HepG2 (cell line): Measurements from ENCODE around the gene WDSUB1. TPM values are rescaled to one million over a fixed set of nuclear protein-coding genes. Genes with fewer than 3 reads are reported as not detected.

Source experiments
- ATAC-seq: fragments of 200-7000 bp; cut with Tn5 transposase; 3 replicates; pipeline ENCODE4 v1.9.1; 2020; ENCODE audit warnings: mild to moderate bottlenecking, moderate library complexity
- BruUV-seq: library from RNA; stranded (reverse); fragments of 400-500 nt; replicated peaks from 2 replicates; lab custom pipeline; 2021; lab: Mats Ljungman, UMichigan
- CTCF ChIA-PET: fragments of 300-600 bp; formaldehyde crosslinking; extraction: SDS; loops from one replicate; lab custom pipeline; 2021; ENCODE audit warnings: low total read pairs, inconsistent platforms, low intra/inter-chr PET ratio; lab: Yijun Ruan, JAX
- POLR2A ChIA-PET: fragments of 350-600 bp; sonication (Branson Sonifier 250); formaldehyde crosslinking; loops from one replicate; lab custom pipeline; 2020; ENCODE audit warnings: antibody characterized with exemption, inconsistent platforms; lab: Yijun Ruan, JAX
- DNase-seq: peaks from one replicate; pipeline ENCODE4 v3.0.0-alpha.2; 2015; ENCODE audit warnings: low spot score
- FAIRE-seq: peaks from 3 replicates; lab custom pipeline; 2011; peaks lifted over from hg19 to GRCh38; lab: Jason Lieb, UNC
- H2AFZ ChIP-seq: one replicate; pipeline ENCODE4 v1.6.1; 2011; ENCODE audit warnings: low read length, inconsistent platforms
- H3K27ac ChIP-seq: fragments of 300-600 bp; 3 replicates; pipeline ENCODE4 v1.8.0; 2011; ENCODE audit warnings: mixed run types, mild to moderate bottlenecking, mixed read lengths, low read length, inconsistent platforms; ENCODE audit not compliant: insufficient read depth; ENCODE audit errors: extremely low read length
- H3K27me3 ChIP-seq, 2 experiments: fragments of 200-600 bp in 1 of 2; 2 replicates in 1 of 2; 3 replicates in 1 of 2; pipeline versions ENCODE4 v1.6.0 to v1.8.0; 2011; ENCODE audit warnings: low read length in 2 of 2, mild to moderate bottlenecking in 2 of 2, moderate library complexity in 2 of 2, inconsistent platforms in 1 of 2; ENCODE audit not compliant: insufficient read depth in 2 of 2, control insufficient read depth in 1 of 2
- H3K36me3 ChIP-seq, 2 experiments: fragments of 200-600 bp in 1 of 2; replicated peaks in 1 of 2; 2 replicates in 1 of 2; 3 replicates in 1 of 2; pipeline versions ENCODE4 v1.5.1 to v1.8.0; 2011; ENCODE audit warnings: low read length in 2 of 2, inconsistent platforms in 1 of 2; ENCODE audit not compliant: insufficient read depth in 2 of 2, control insufficient read depth in 1 of 2
- H3K4me1 ChIP-seq: 2 replicates; pipeline ENCODE4 v1.5.1; 2012; ENCODE audit warnings: low read length, inconsistent platforms; ENCODE audit not compliant: insufficient read depth
- H3K4me2 ChIP-seq: 2 replicates; pipeline ENCODE4 v1.6.0; 2011; ENCODE audit warnings: low read depth, low read length, inconsistent platforms
- H3K4me3 ChIP-seq, 3 experiments: fragments of 200-600 bp in 1 of 3; sonication (generic), shearing (Covaris generic) in 1 of 3; replicated peaks in 1 of 3; 2 replicates each; pipeline ENCODE4 v1.5.1; 2011 to 2016; ENCODE audit warnings: low read length in 3 of 3, inconsistent platforms in 2 of 3, low read depth in 2 of 3, mild to moderate bottlenecking in 2 of 3, control low read depth in 1 of 3, mixed read lengths in 1 of 3; ENCODE audit not compliant: insufficient read depth in 1 of 3
- H3K79me2 ChIP-seq: one replicate; pipeline ENCODE4 v1.6.1; 2011; ENCODE audit warnings: low read length, inconsistent platforms; ENCODE audit not compliant: insufficient read depth
- H3K9ac ChIP-seq: 2 replicates; pipeline ENCODE4 v1.6.0; 2011; ENCODE audit warnings: mild to moderate bottlenecking, low read depth, low read length, inconsistent platforms; ENCODE audit not compliant: insufficient read depth
- H3K9me3 ChIP-seq: 2 replicates; pipeline ENCODE4 v1.5.1; 2012; ENCODE audit warnings: mild to moderate bottlenecking, low read length
- H4K20me1 ChIP-seq: 2 replicates; pipeline ENCODE4 v1.6.0; 2011; ENCODE audit warnings: inconsistent platforms, mild to moderate bottlenecking, low read length, moderate library complexity; ENCODE audit not compliant: insufficient read depth
- ELF1 ChIP-seq: sonication (generic); formaldehyde crosslinking; IDR thresholded peaks from 2 replicates; pipeline ENCODE4 v1.4.0; 2020; ENCODE audit warnings: missing genetic modification reagents
- NONO ChIP-seq, 2 experiments: fragments of 450-650 bp in 1 of 2; sonication (generic) in 1 of 2; formaldehyde crosslinking in 1 of 2; IDR thresholded peaks in 1 of 2; conservative IDR thresholded peaks in 1 of 2; 2 replicates each; pipeline versions ENCODE4 v1.6.1 to v1.8.0; 2017 to 2022; ENCODE audit warnings: mild to moderate bottlenecking in 1 of 2, missing genetic modification reagents in 1 of 2, moderate library complexity in 1 of 2
- SKIL ChIP-seq: sonication (generic); formaldehyde crosslinking; IDR thresholded peaks from 2 replicates; pipeline ENCODE4 v1.8.0; 2022; ENCODE audit warnings: missing genetic modification reagents, mild to moderate bottlenecking, moderate library complexity, borderline replicate concordance
- TBX3 ChIP-seq: fragments of 450-650 bp; IDR thresholded peaks from 2 replicates; pipeline ENCODE4 v1.6.1; 2017; ENCODE audit warnings: antibody characterized with exemption, mild to moderate bottlenecking, inconsistent platforms, borderline replicate concordance
- TEAD3 ChIP-seq: optimal IDR thresholded peaks from 2 replicates; pipeline ENCODE3; 2016; ENCODE audit warnings: borderline replicate concordance
- U2AF2 ChIP-seq: fragments of 200-400 bp; formaldehyde crosslinking; IDR thresholded peaks from 2 replicates; pipeline ENCODE4 v1.6.1; 2017; ENCODE audit warnings: low read depth, mild to moderate bottlenecking, low read length
- ZFP41 ChIP-seq: sonication (generic); formaldehyde crosslinking; IDR thresholded peaks from 2 replicates; pipeline ENCODE4 v1.4.0; 2020; ENCODE audit warnings: mild to moderate bottlenecking, missing genetic modification reagents, borderline replicate concordance
- ZFP82 ChIP-seq: sonication (generic); formaldehyde crosslinking; IDR thresholded peaks from 2 replicates; pipeline ENCODE4 v1.5.1; 2020; ENCODE audit warnings: mild to moderate bottlenecking, missing genetic modification reagents, borderline replicate concordance
- ZNF652 ChIP-seq: IDR thresholded peaks from 2 replicates; pipeline ENCODE4 v1.6.1; 2016; ENCODE audit warnings: low read depth, borderline replicate concordance
- ZNF83 ChIP-seq: sonication (generic); formaldehyde crosslinking; IDR thresholded peaks from 2 replicates; pipeline ENCODE4 v1.4.0; 2020; ENCODE audit warnings: missing genetic modification reagents, mild to moderate bottlenecking, borderline replicate concordance
- WGBS: methylation state at CpG from one replicate; pipeline ENCODE4 v1.1.6; 2017; ENCODE audit warnings: low lambda C conversion rate; 5-methylcytosine and 5-hydroxymethylcytosine counted together
- in situ Hi-C: cut with HindIII; loops from 2 replicates; pipeline ENCODE4 v1.10.0; 2017; ENCODE audit warnings: low pct_unique_long_range_greater_than_20kb; ENCODE audit not compliant: extremely low pct_ligation_motif_present
- intact Hi-C: fragments of 100-400 bp; cut with micrococcal nuclease; formaldehyde crosslinking; loops from one replicate; pipeline ENCODE4 v1.10.0; 2022; ENCODE audit not compliant: unreplicated experiment
- polyA plus RNA-seq, 8 experiments: library from polyadenylated mRNA; depleted of rRNA in 3 of 8; stranded (reverse) in 7 of 8; unstranded in 1 of 8; fragments of >200 nt; fragmentation: Illumina TruSeq in 4 of 8; extraction: Trizol in 4 of 8; gene quantifications; 2 replicates each; pipeline versions ENCODE4 v1.2.1 to v1.2.3, GENCODE V29; 2011 to 2016; ENCODE audit warnings: low read depth in 4 of 8, missing spikeins in 1 of 8, mixed read lengths in 1 of 8; ENCODE audit not compliant: insufficient read depth in 1 of 8
- total RNA-seq, 5 experiments: library from RNA; depleted of rRNA; stranded (reverse); fragments of >200 nt; fragmentation: Illumina TruSeq; extraction: Trizol; gene quantifications; 2 replicates each; pipeline ENCODE4 v1.2.3, GENCODE V29; 2016; ENCODE audit warnings: low read depth in 1 of 5
- TF ChIP-seq, protein P1 (sequence below), 2 experiments: sonication (generic) in 1 of 2; formaldehyde crosslinking in 1 of 2; IDR thresholded peaks; 2 replicates each; pipeline versions ENCODE4 v1.5.1 to v1.6.1; 2011 to 2020; ENCODE audit warnings: borderline replicate concordance in 1 of 2, low read depth in 1 of 2, low read length in 1 of 2, mild to moderate bottlenecking in 1 of 2, missing genetic modification reagents in 1 of 2, moderate library complexity in 1 of 2
- TF ChIP-seq, protein P2 (sequence below): sonication (generic); formaldehyde crosslinking; IDR thresholded peaks from 2 replicates; pipeline ENCODE4 v1.5.1; 2020; ENCODE audit warnings: missing genetic modification reagents, mild to moderate bottlenecking, borderline replicate concordance
- TF ChIP-seq, protein P3 (sequence below): IDR thresholded peaks from 2 replicates; pipeline ENCODE4 v1.4.0; 2020; ENCODE audit warnings: mild to moderate bottlenecking, missing genetic modification reagents

WDSUB1 gene
- total and polyA plus RNA-seq, 2 of the 13 experiments (the other 11 are each of a cell fraction or from before 2014, with no cell fraction given) = 10.1 to 10.7 TPM

- Histone ChIP-seq H2AFZ (no peak overlapping the region), H4K20me1 (no peaks in the 10 kb centered on the region), H3K36me3 (no peaks in the 10 kb centered on the region), H3K9me3 (no peaks in the 10 kb centered on the region), H3K27me3 (no peaks in the 10 kb centered on the region), H3K9ac (no peak overlapping the region), H3K4me2 (no peak overlapping the region), H3K4me1 (no peaks in the 10 kb centered on the region), H3K27ac (no peak overlapping the region), H3K79me2 (no peaks in the 10 kb centered on the region), H3K4me3 (no peak overlapping the region)
- ATAC-seq (peak; percentile 50), DNase-seq (peak; percentile 20), FAIRE-seq (no peak)
- ChIA-PET POLR2A (no interaction called here), CTCF (no interaction called here)
- in situ Hi-C loops (no loop called here), intact Hi-C loops (no loop called here)
- TF ChIP-seq, protein P1, sequence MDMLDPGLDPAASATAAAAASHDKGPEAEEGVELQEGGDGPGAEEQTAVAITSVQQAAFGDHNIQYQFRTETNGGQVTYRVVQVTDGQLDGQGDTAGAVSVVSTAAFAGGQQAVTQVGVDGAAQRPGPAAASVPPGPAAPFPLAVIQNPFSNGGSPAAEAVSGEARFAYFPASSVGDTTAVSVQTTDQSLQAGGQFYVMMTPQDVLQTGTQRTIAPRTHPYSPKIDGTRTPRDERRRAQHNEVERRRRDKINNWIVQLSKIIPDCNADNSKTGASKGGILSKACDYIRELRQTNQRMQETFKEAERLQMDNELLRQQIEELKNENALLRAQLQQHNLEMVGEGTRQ (IDR thresholded peaks at IDR 0.05; ENCODE audit: low read depth, low read length) = no peak
- TF ChIP-seq, protein P1 (CRISPR knock-in tag; IDR thresholded peaks at IDR 0.05; ENCODE audit: borderline replicate concordance) = no peak
- TF ChIP-seq ELF1 (CRISPR knock-in tag) (no peak), SKIL (CRISPR knock-in tag) (no peak), NONO (IDR thresholded peaks at IDR 0.05) (no peak), NONO (CRISPR knock-in tag; conservative IDR thresholded peaks at IDR 0.05) (no peak), TBX3 (no peak), ZNF83 (CRISPR knock-in tag) (no peak), ZFP41 (CRISPR knock-in tag) (no peak), TEAD3 (CRISPR knock-in tag) (no peak), ZNF652 (CRISPR knock-in tag) (no peak), U2AF2 (no peak), ZFP82 (CRISPR knock-in tag) (no peak)
- TF ChIP-seq, protein P2, sequence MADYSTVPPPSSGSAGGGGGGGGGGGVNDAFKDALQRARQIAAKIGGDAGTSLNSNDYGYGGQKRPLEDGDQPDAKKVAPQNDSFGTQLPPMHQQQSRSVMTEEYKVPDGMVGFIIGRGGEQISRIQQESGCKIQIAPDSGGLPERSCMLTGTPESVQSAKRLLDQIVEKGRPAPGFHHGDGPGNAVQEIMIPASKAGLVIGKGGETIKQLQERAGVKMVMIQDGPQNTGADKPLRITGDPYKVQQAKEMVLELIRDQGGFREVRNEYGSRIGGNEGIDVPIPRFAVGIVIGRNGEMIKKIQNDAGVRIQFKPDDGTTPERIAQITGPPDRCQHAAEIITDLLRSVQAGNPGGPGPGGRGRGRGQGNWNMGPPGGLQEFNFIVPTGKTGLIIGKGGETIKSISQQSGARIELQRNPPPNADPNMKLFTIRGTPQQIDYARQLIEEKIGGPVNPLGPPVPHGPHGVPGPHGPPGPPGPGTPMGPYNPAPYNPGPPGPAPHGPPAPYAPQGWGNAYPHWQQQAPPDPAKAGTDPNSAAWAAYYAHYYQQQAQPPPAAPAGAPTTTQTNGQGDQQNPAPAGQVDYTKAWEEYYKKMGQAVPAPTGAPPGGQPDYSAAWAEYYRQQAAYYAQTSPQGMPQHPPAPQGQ = no peak
- TF ChIP-seq, protein P3, sequence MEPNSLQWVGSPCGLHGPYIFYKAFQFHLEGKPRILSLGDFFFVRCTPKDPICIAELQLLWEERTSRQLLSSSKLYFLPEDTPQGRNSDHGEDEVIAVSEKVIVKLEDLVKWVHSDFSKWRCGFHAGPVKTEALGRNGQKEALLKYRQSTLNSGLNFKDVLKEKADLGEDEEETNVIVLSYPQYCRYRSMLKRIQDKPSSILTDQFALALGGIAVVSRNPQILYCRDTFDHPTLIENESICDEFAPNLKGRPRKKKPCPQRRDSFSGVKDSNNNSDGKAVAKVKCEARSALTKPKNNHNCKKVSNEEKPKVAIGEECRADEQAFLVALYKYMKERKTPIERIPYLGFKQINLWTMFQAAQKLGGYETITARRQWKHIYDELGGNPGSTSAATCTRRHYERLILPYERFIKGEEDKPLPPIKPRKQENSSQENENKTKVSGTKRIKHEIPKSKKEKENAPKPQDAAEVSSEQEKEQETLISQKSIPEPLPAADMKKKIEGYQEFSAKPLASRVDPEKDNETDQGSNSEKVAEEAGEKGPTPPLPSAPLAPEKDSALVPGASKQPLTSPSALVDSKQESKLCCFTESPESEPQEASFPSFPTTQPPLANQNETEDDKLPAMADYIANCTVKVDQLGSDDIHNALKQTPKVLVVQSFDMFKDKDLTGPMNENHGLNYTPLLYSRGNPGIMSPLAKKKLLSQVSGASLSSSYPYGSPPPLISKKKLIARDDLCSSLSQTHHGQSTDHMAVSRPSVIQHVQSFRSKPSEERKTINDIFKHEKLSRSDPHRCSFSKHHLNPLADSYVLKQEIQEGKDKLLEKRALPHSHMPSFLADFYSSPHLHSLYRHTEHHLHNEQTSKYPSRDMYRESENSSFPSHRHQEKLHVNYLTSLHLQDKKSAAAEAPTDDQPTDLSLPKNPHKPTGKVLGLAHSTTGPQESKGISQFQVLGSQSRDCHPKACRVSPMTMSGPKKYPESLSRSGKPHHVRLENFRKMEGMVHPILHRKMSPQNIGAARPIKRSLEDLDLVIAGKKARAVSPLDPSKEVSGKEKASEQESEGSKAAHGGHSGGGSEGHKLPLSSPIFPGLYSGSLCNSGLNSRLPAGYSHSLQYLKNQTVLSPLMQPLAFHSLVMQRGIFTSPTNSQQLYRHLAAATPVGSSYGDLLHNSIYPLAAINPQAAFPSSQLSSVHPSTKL (CRISPR knock-in tag) = no peak
- 90% methylated on average over 3 of the region's 4 CpGs for WGBS
- BruUV-seq = no TSS peak
Measured at GRCh38 chr2:159202568-159203071, 83.9 kb downstream of the WDSUB1 start.
